Heart right ventricle (tissue), 16 donors: ENCODE data around the gene PID1. TPM values are rescaled to one million over a fixed set of nuclear protein-coding genes. Genes with fewer than 3 reads are reported as not detected.
A peak's percentile ranks its signal among the peaks of the same experiment; 100 is the strongest.

Source experiments
- ATAC-seq, 8 donors: fragments of 200-7000 bp; cut with Tn5 transposase; one replicate each; pipeline ENCODE4 v1.9.1; 2020; ENCODE audit warnings: mild to moderate bottlenecking in 8 of 8, moderate library complexity in 8 of 8, moderate number of reproducible peaks in 1 of 8
- DNase-seq, 2 donors: peaks; one replicate each; pipeline ENCODE4 v3.0.0-alpha.2; 2020
- H3K27ac ChIP-seq, 10 donors: fragments of 200-600 bp; sonication (generic) in 2 of 10; one replicate each; pipeline versions ENCODE4 v1.5.0 to v1.8.0; 2020 to 2022; ENCODE audit warnings: mild to moderate bottlenecking in 3 of 10
- H3K27me3 ChIP-seq, 7 donors: fragments of 200-600 bp; one replicate each; pipeline ENCODE4 v1.8.0; 2021 to 2022; ENCODE audit warnings: mild to moderate bottlenecking in 2 of 7
- H3K36me3 ChIP-seq, 9 donors: fragments of 200-600 bp; sonication (generic) in 1 of 9; one replicate each; pipeline versions ENCODE4 v1.5.0 to v1.8.0; 2020 to 2022; ENCODE audit warnings: mild to moderate bottlenecking in 2 of 9
- H3K4me1 ChIP-seq, 9 donors: fragments of 200-600 bp; sonication (generic) in 1 of 9; one replicate each; pipeline versions ENCODE4 v1.5.0 to v1.8.0; 2020 to 2022; ENCODE audit warnings: mild to moderate bottlenecking in 4 of 9
- H3K4me3 ChIP-seq, 10 donors: fragments of 200-600 bp; sonication (generic) in 2 of 10; one replicate each; pipeline versions ENCODE4 v1.5.0 to v1.8.0; 2020 to 2022; ENCODE audit warnings: mild to moderate bottlenecking in 7 of 10, moderate library complexity in 2 of 10
- H3K9me3 ChIP-seq, 11 donors: fragments of 200-600 bp in 10 of 11; sonication (generic) in 2 of 11; one replicate each; pipeline versions ENCODE4 v1.5.0 to v1.8.0; 2013 to 2022; ENCODE audit warnings: mild to moderate bottlenecking in 2 of 11, control low read depth in 1 of 11, moderate library complexity in 1 of 11
- CTCF ChIP-seq, 9 donors: fragments of 200-600 bp; sonication (generic) in 2 of 9; IDR thresholded peaks; one replicate each; pipeline versions ENCODE4 v1.5.0 to v1.8.0; 2021 to 2022; ENCODE audit warnings: antibody characterized with exemption in 9 of 9, mild to moderate bottlenecking in 5 of 9, moderate library complexity in 1 of 9
- WGBS, 2 donors: extraction: QIAGEN DNeasy Blood & Tissue Kit; methylation state at CpG; one replicate each; pipeline ENCODE4 v1.1.7; 2013; ENCODE audit warnings: inconsistent platforms in 1 of 2; 5-methylcytosine and 5-hydroxymethylcytosine counted together
- intact Hi-C, 10 donors: fragments of 100-400 bp; cut with DNase I; formaldehyde crosslinking; loops; one replicate each; pipeline versions ENCODE4 v1.11.1 to v1.14.2; 2022
- polyA plus RNA-seq, 2 donors: library from polyadenylated mRNA; stranded (reverse); fragments of 200-250 nt; gene quantifications; one replicate each; pipeline ENCODE4 v1.2.3, GENCODE V29; 2013
- total RNA-seq, 10 donors: library from RNA; stranded (reverse); fragmentation: NEBNext Ultra II Directional in 3 of 10; extraction: Animal tissue kit (Norgen Biotek cat#: 25700) in 3 of 10; gene quantifications; one replicate each; pipeline versions ENCODE4 v1.2.1 to v1.2.4, GENCODE V29; 2021 to 2023
- donor health status: Arrhythmogenic right ventricular cardiomyopathy.
- donor health status: ischemic (EF 13 %, LVEDD 7.1; RV severe dilation, severe dysfunction).
- donor health status: healthy with polysubstance abuse.
- donor health status: DM: no; HTN: yes; CAD: no.
- donor health status: DM: no; HTN: no; CAD: no.
- donor health status: ischemic (EF 25% LVEDD 6.9; RV normal size, moderate dysfunction).
- donor health status: ischemic (EF 25% LVEDD 5.7; RV mildly dilated, moderate dysfunction).
- donor health status: healthy.
- donor health status: DM: yes; HTN: yes; CAD: no.
- donor health status: Ischemic cardiomyopathy.
- donor health status: ischemic (EF 35%, LVEDD 5.7; RV mildly dilated, moderate dysfunction).
- donor health status: nonischemic (EF 11% LVEDD 7.7; RV severe dilation, severe dysfunction).
- donor health status: DM: yes; HTN: yes; CAD: no.
- donor health status: PGD.
- donor health status: ischemic (EF 29% LVEDD 5.4; RV normal size, mild dysfunction).
- donor health status: nonischemic (EF 23%, LVEDD 6.1; RV moderate dilation, normal function).

PID1 gene
- total and polyA plus RNA-seq, 12 donors = 3.6 to 12.0 (median 6.1) TPM

DNA sequence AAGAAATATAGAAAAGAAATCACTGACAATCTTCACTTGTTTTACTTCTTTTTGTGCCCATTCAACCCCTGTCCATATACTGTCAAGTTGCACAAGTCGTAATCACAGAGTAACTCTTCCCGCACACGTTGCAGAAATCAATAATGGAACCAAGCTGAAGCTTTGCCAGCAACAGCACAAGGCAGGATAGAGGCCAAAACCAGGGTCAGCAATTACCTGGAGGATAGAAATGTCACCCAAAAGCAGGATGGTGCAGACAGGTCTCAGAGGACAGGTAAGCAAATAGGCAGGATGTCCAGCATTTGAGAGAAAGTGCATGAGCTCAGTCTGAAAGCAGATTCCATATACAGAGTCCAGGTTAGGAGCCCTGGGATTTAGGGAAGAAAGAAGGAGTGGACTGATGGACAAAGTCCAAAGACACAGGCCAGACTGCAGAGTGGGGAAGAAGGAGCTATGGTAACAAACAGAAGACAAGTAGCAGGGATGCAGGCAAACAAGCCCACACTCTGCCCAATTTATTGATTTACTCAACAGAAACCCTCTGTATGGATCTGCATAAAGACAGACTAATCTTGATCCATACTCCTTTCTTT is 52.7 kb downstream of the PID1 start:
- H3K4me1 ChIP-seq = peaks cover 0 to 6% (median 0%) of the 10 kb centered on the region in 9 donors
- H3K27ac ChIP-seq = no peak overlapping the region
- intact Hi-C loops = no loop called here
- TF ChIP-seq CTCF (IDR thresholded peaks at IDR 0.05) = no peak
- ATAC-seq (no peak), DNase-seq (no peak)
- 83 to 86% methylated on average over 3 of the region's 3 CpGs for WGBS, 2 donors
- H3K27me3 ChIP-seq = no peaks in the 10 kb centered on the region
- peaks cover 0 to 8% (median 0%) of the 10 kb centered on the region in 11 donors for H3K9me3 ChIP-seq
- no peaks in the 10 kb centered on the region for H3K36me3 ChIP-seq
- no peak overlapping the region for H3K4me3 ChIP-seq

GRCh38 chr2:229212241-229212640 is 58.8 kb downstream of the PID1 start:
- Histone ChIP-seq H3K36me3 (no peaks in the 10 kb centered on the region), H3K4me3 (no peak overlapping the region), H3K27ac (no peak overlapping the region), H3K4me1 (peaks cover 0 to 3% (median 0%) of the 10 kb centered on the region in 9 donors), H3K9me3 (peaks cover 0 to 11% (median 0%) of the 10 kb centered on the region in 11 donors), H3K27me3 (no peaks in the 10 kb centered on the region)
- ATAC-seq (peak in 2 of 8 donors; percentile 42 to 84), DNase-seq (no peak)
- intact Hi-C loops = no loop called here
- TF ChIP-seq CTCF (IDR thresholded peaks at IDR 0.05) = no peak
- 0% methylated on average over 1 of the region's 1 CpG for WGBS, 2 donors

GRCh38 chr2:229210641-229211040 is 60.4 kb downstream of the PID1 start:
- H3K27ac ChIP-seq = no peak overlapping the region
- peaks cover 0 to 11% (median 0%) of the 10 kb centered on the region in 11 donors for H3K9me3 ChIP-seq
- H3K36me3 ChIP-seq = no peaks in the 10 kb centered on the region
- DNase-seq (no peak), ATAC-seq (no peak)
- intact Hi-C loops = no loop called here
- no peaks in the 10 kb centered on the region for H3K27me3 ChIP-seq
- 71 to 85% methylated on average over 4 of the region's 4 CpGs for WGBS, 2 donors
- no peak overlapping the region for H3K4me3 ChIP-seq
- H3K4me1 ChIP-seq = no peaks in the 10 kb centered on the region
- no peak for TF ChIP-seq CTCF (IDR thresholded peaks at IDR 0.05)

DNA sequence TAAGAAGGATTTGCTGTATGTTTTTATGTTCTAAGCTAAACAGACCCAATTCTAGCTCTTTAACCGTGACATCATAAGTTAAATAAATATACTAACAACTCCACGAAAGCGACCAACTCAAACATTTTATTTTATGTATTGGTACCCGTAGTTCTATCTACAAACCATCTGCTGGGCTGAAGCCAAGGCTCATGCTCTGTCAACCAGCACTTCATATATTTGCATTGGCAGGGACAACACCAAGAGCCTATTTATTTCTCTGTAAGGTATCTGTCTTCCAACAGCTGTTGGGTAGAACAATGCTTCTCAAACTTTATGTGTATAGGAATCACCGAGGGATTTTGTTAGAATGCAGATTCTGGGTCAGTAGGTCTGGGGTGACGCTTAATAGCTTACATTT is 64.5 kb downstream of the PID1 start:
- Histone ChIP-seq H3K27ac (no peak overlapping the region), H3K4me1 (no peaks in the 10 kb centered on the region), H3K4me3 (no peak overlapping the region), H3K9me3 (peaks cover 0 to 11% (median 0%) of the 10 kb centered on the region in 11 donors), H3K27me3 (no peaks in the 10 kb centered on the region), H3K36me3 (no peaks in the 10 kb centered on the region)
- DNase-seq (no peak), ATAC-seq (no peak)
- WGBS, 2 donors = 78% methylated on average over 6 of the region's 6 CpGs
- intact Hi-C loops = no loop called here
- TF ChIP-seq CTCF (IDR thresholded peaks at IDR 0.05) = no peak
